ENCODE data around the gene SNAI3. TPM values are rescaled to one million over a fixed set of nuclear protein-coding genes. Genes with fewer than 3 reads are reported as not detected.
"Not testable (repeated sequence)": the region's sequence is repeated elsewhere in the genome, so short reads cannot be mapped to it uniquely, and the experiment has no call there.

Gene SNAI3
- total and polyA plus RNA-seq, 8 donors: 0.55 to 4.2 (median 1.5) TPM; not detected in 3

DNA sequence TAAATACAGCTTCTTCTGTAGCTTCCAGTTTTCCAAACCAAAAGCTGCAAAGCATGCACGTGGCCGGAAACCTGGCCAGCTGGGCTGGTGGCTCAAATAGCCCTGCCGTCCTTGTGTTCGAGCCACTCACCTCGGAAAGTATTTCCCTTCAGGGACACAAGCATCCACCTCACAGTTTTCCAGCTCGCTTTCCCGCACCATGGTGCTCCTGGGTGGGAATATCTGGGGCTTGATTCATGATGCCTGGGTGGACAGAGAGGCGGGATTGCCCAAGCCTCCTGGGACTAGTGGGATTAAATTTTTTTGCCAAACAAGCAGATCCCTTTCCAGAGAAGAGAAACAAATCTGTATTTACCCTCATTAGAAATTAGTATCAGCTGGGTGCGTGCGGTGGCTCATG is 16.3 kb downstream of the SNAI3 start:
- intact Hi-C loops (cut with DNase I; ENCODE audit: low total_unique reads): no loop called here
- DNase-seq: no peak
- WGBS, 5 donors: 76 to 85% (median 84%) methylated on average over 9 to 10 of the region's 10 CpGs
- Histone ChIP-seq H3K4me1 (peaks cover 0 to 5% (median 0%) of the 10 kb centered on the region in 4 donors), H3K9me3 (no peaks in the 10 kb centered on the region), H3K27me3 (no peaks in the 10 kb centered on the region), H3K27ac (no peak overlapping the region), H3K4me3 (no peak overlapping the region), H3K36me3 (peaks cover 0 to 17% (median 6%) of the 10 kb centered on the region in 4 donors)
- TF ChIP-seq EP300 (IDR thresholded peaks at IDR 0.05): no peak

DNA sequence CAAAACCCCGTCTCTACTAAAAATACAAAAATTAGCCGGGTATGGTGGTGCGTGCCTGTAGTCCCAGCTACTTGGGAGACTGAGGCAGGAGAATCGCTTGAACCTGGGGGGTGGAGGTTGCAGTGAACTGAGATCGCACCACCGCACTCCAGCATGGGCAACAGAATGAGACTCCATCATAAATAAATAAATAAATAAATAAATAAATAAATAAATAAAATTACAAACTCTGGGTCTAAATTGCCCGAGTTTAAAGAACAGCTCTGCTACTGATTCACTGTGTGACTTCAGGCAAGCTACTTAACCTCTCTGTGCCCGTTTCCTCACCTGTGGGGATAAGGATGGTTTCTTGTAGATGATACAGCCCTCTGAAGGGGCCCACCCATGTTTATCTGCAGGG is 16.8 kb downstream of the SNAI3 start:
- WGBS, 5 donors: 90 to 96% (median 93%) methylated on average over 8 of the region's 8 CpGs
- H3K4me3 ChIP-seq; H3K27me3 ChIP-seq; intact Hi-C loops (cut with DNase I; ENCODE audit: low total_unique reads); H3K4me1 ChIP-seq; H3K9me3 ChIP-seq; H3K27ac ChIP-seq; DNase-seq: not testable (repeated sequence)
- peaks cover 0 to 17% (median 6%) of the 10 kb centered on the region in 4 donors for H3K36me3 ChIP-seq

DNA sequence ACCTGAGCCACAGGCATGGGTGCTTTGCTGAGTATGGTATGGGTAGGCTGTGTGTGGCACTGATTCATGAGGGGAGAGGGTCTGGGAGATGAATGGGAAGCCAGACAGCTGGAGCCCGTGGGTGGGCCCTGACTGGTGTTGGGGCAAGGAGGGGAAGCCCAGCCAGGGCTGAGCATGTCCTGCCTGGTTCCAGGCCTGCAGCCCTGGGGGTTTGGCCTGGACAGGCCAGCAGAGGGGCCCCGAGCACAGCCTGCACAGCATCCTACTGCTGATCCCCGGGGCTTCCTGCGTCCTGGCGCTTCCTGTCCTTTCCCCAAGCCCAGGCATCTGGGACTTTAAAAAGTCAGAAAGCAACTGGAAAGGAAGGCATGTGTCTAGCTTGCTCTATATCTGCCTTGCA is 18.8 kb downstream of the SNAI3 start:
- H3K9me3 ChIP-seq: no peaks in the 10 kb centered on the region
- TF ChIP-seq POLR2A (IDR thresholded peaks at IDR 0.05) (no peak), EP300 (IDR thresholded peaks at IDR 0.05) (no peak), POLR2AphosphoS5 (IDR thresholded peaks at IDR 0.05) (no peak)
- TF ChIP-seq, protein P1, sequence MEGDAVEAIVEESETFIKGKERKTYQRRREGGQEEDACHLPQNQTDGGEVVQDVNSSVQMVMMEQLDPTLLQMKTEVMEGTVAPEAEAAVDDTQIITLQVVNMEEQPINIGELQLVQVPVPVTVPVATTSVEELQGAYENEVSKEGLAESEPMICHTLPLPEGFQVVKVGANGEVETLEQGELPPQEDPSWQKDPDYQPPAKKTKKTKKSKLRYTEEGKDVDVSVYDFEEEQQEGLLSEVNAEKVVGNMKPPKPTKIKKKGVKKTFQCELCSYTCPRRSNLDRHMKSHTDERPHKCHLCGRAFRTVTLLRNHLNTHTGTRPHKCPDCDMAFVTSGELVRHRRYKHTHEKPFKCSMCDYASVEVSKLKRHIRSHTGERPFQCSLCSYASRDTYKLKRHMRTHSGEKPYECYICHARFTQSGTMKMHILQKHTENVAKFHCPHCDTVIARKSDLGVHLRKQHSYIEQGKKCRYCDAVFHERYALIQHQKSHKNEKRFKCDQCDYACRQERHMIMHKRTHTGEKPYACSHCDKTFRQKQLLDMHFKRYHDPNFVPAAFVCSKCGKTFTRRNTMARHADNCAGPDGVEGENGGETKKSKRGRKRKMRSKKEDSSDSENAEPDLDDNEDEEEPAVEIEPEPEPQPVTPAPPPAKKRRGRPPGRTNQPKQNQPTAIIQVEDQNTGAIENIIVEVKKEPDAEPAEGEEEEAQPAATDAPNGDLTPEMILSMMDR (IDR thresholded peaks at IDR 0.05): no peak
- intact Hi-C loops (cut with DNase I; ENCODE audit: low total_unique reads): no loop called here
- H3K36me3 ChIP-seq: peaks cover 0 to 6% (median 0%) of the 10 kb centered on the region in 4 donors
- no peak overlapping the region for H3K27ac ChIP-seq
- peaks cover 6 to 21% (median 14%) of the 10 kb centered on the region in 4 donors for H3K4me1 ChIP-seq
- WGBS, 5 donors: 73 to 81% (median 80%) methylated on average over 5 of the region's 5 CpGs
- no peak overlapping the region for H3K4me3 ChIP-seq
- no peaks in the 10 kb centered on the region for H3K27me3 ChIP-seq
- DNase-seq: no peak

DNA sequence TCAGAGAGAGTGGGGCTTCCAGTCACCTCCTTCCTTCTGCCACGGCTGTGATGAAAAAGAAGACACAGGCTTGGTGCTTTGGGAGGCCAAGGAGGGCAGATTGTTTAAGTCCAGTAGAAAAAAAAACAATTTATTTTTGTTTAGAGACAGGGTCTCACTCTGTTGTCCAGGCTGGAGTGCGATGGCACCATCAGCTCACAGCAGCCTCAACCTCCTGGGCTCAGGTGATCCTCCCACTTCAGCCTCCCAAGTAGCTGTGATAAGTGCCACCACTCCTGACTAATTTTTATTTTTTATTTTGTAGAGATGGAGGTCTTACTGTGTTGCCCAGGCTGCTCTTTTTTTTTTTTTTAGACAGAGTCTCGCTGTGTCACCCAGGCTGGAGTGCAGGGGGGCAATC is 20.7 kb downstream of the SNAI3 start:
- Histone ChIP-seq H3K27me3 (no peaks in the 10 kb centered on the region), H3K4me1 (peaks cover 12 to 37% (median 24%) of the 10 kb centered on the region in 4 donors), H3K36me3 (no peaks in the 10 kb centered on the region), H3K9me3 (no peaks in the 10 kb centered on the region), H3K4me3 (no peak overlapping the region), H3K27ac (no peak overlapping the region)
- no peak for TF ChIP-seq POLR2AphosphoS5 (IDR thresholded peaks at IDR 0.05)
- TF ChIP-seq, protein P1 (IDR thresholded peaks at IDR 0.05): no peak
- TF ChIP-seq POLR2A (IDR thresholded peaks at IDR 0.05): no peak
- no peak for TF ChIP-seq EP300 (IDR thresholded peaks at IDR 0.05)
- 88 to 91% (median 88%) methylated on average over 3 of the region's 3 CpGs for WGBS, 5 donors
- intact Hi-C loops (cut with DNase I; ENCODE audit: low total_unique reads): no loop called here
- no peak for DNase-seq

DNA sequence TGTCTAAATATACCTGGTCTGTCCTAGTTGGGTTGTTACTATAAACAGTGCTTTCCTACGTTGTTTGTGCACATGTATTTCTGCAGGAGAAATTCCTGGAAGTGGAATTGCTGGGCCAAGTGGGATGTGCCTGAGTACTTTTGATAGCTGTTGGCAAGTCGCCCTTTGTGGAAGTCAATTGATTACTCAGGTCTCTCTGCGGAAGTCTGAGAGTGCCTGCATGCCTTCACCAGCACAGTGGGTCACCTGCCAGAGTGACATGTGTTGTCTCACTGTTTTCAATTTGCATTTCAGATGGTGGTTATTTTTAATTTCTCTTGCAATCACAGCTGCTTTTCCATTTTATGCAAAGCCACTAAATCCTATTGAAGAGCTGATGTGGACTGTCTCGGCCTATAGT is 21.2 kb downstream of the SNAI3 start:
- Histone ChIP-seq H3K4me1 (peaks cover 12 to 41% (median 24%) of the 10 kb centered on the region in 4 donors), H3K36me3 (peaks cover 0 to under 1% (median 0%) of the 10 kb centered on the region in 4 donors), H3K27ac (no peak overlapping the region), H3K4me3 (no peak overlapping the region), H3K27me3 (no peaks in the 10 kb centered on the region), H3K9me3 (no peaks in the 10 kb centered on the region)
- intact Hi-C loops (cut with DNase I; ENCODE audit: low total_unique reads): no loop called here
- DNase-seq: peak in 1 of 2 donors; percentile 49
- TF ChIP-seq POLR2AphosphoS5 (IDR thresholded peaks at IDR 0.05) (peak in 1 of 3 donors; percentile 32), EP300 (IDR thresholded peaks at IDR 0.05) (no peak), POLR2A (IDR thresholded peaks at IDR 0.05) (no peak)
- 43 to 73% (median 61%) methylated on average over 4 of the region's 4 CpGs for WGBS, 5 donors

DNA sequence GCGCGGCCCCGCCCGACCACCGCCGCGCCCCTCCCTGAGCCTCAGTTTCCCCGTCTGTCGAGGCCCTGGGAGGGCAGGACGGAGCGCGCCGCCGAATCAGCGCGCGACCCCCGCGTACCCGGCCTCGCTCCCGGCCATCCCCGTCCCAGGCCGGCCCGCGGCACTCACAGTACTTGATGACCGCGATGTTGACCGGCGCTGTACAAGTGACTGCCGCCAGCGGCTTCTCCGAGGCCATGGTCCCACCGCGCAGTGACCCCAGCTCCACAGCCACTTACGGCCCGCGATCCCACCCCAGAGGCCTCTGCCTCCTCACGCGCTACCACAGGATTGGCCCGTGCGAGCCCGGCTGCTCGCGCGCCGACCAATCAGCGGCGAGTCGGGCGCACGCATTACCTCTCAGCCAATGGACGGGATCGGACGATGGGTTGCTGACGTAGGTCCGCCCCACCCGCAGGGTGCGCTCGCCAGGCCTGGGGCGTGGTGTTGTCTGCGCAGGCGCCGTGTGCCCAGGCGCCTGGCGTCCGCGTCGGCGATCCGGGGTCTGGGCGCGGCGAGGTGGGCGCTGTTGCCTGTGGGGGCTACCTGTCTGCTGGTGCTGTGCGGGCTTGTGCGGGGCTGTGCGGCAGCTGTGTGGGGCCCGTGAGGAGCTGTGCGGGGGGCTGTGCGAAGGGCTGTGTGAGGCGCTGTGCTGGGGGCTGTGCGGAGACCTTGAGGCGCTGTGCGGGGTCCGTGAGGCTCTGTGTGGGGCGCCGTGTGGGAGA is 23.3 kb downstream of the SNAI3 start, which contains the start of gene MVD:
TSS of gene MVD (minus strand) at position 249 of the 764 bp plus-strand sequence. CDS start at position 238, 11 bp downstream.
- H3K27me3 ChIP-seq: no peaks in the 10 kb centered on the region
- intact Hi-C loops (cut with DNase I; ENCODE audit: low total_unique reads): no loop called here
- H3K4me3 ChIP-seq: peak within 1 kb of the TSS; percentile 79 to 96 (median 94)
- peaks cover 12 to 44% (median 24%) of the 10 kb centered on the region in 4 donors for H3K4me1 ChIP-seq
- TF ChIP-seq, protein P1 (IDR thresholded peaks at IDR 0.05): peak in 1 of 7 experiments; percentile 10
- TF ChIP-seq EP300 (IDR thresholded peaks at IDR 0.05): no peak
- peak; percentile 85 to 94 (median 92) for TF ChIP-seq POLR2AphosphoS5 (IDR thresholded peaks at IDR 0.05)
- TF ChIP-seq POLR2A (IDR thresholded peaks at IDR 0.05): peak in 2 of 4 donors; percentile 32 to 69
- WGBS, 5 donors: 0% methylated on average over 51 to 88 of the region's 88 CpGs
- DNase-seq: peak; percentile 97 to 100
- peak within 1 kb of the TSS; percentile 90 to 96 (median 94) for H3K27ac ChIP-seq
- H3K36me3 ChIP-seq: peaks cover 3 to 9% (median 5%) of the 10 kb centered on the region in 4 donors
- no peaks in the 10 kb centered on the region for H3K9me3 ChIP-seq

Data from stomach (tissue), 9 donors.